Measurements from ENCODE around the gene ZBTB39.
"Not testable (repeated sequence)": the region's sequence is repeated elsewhere in the genome, so short reads cannot be mapped to it uniquely, and the experiment has no call there.

ZBTB39 gene

DNA sequence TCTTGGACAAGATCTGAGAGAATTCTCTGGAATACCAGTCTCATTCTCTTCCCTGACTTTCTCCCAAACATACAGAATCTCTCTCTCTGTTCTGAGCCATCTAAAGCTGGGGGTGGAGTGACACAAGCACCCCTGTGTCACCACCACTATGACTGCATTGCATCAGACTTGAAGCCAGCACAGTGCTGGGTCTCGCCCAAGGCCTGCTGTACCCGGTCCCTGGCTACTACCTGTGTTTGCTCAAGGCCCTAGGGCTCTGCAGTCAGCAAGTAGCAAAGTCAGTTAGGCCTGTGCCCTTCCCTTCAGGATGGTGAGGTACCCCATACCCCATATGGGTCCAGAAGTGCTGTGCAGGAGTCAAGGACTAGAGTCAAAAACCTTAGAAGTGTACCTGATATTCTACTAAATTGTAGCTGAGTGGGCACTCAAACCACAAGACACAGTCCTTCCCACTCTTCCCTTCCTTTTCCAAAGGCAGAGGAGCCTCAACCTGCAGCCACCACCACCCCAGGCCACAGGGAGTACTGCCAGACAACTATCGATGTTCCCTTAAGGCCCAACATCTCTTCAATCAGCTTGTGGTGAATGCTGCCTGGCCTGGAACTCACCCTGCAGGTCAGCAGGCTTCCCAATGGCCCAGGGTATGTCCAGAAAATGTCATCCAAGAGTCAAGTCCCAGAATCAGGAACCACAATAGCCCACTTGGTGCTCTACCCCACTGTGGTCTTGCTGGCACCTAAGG, 27.8 kb downstream of the ZBTB39 start:
- no peak for DNase-seq

DNA sequence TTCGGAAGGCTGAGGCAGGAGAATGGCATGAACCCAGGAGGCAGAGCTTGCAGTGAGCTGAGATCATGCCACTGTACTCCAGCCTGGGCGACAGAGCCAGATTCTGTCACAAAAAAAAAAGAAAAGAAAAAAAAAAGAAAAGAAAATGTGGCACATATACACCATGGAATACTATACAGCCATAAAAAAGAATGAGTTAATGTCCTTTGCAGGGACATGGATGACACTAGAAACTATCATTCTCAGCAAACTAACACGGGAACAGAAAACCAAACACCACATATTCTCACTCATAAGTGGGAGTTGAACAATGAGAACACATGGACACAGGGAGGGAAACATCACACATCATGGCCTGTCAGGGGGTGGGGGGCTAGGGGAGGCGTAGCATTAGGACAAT, 29.0 kb downstream of the ZBTB39 start:
- not testable (repeated sequence) for DNase-seq

DNA sequence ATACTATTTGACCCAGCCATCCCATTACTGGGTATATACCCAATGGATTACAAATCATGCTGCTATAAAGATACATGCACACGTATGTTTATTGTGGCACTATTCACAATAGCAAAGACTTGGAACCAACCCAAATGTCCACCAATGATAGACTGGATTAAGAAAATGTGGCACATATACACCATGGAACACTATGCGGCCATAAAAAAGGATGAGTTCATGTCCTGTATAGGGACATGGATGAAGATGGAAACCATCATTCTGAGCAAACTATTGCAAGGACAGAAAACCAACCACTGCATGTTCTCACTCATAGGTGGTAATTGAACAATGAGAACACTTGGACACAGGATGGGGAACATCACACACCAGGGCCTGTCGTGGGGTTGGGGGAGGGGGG, 32.1 kb downstream of the ZBTB39 start:
- not testable (repeated sequence) for DNase-seq

DNA sequence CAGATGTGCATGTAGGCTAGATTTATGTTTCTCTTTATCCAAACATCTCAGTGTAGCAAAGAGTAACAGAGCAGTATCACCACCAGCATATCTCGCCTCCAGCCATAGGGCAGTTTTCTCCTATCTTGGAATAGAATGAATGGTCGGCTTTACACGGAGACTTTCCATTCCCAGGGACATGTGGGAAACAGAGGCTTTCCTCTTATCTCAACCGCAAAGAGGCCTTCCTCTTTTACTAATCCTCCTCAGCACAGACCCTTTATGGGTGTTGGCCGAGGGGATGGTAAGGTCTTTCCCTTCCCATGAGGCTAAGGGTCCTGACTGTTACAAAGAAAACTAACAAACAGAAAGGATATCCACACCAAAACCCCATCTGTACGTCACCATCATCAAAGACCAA, 37.4 kb downstream of the ZBTB39 start:
- not testable (repeated sequence) for DNase-seq

DNA sequence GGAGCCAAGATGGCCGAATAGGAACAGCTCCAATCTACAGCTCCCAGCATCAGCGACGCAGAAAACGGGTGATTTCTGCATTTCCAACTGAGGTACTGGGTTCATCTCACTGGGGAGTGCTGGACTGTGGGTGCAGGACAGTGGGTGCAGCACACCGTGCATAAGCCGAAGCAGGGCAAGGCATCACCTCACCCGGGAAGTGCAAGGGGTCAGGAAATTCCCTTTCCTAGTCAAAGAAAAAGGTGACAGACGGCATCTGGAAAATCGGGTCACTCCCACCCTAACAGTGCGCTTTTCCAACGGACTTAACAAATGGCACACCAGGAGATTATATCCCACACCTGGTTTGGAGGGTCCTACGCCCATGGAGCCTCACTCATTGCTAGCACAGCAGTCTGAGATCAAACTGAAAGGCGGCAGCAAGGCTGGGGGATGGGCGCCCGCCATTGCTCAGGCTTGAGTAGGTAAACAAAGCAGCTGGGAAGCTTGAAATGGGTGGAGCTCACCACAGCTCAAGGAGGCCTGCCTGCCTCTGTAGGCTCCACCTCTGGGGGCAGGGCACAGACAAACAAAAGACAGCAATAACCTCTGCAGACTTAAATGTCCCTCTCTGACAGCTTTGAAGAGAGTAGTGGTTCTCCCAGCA, 40.2 kb downstream of the ZBTB39 start:
- not testable (repeated sequence) for DNase-seq

DNA sequence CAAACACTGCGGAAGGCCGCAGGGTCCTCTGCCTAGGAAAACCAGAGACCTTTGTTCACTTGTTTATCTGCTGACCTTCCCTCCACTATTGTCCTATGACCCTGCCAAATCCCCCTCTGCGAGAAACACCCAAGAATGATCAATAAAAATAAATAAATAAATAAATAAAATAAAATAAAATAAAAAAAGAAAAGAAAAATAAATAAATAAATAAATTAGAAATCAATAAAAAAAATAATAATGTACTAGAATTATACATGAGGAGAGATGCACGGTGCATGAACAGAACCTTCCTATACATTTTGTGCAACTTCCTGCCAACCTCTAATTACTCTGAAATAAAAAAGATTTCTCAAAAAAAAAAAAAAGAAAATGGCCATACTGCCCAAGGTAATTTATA, 41.2 kb downstream of the ZBTB39 start:
- DNase-seq: not testable (repeated sequence)

DNA sequence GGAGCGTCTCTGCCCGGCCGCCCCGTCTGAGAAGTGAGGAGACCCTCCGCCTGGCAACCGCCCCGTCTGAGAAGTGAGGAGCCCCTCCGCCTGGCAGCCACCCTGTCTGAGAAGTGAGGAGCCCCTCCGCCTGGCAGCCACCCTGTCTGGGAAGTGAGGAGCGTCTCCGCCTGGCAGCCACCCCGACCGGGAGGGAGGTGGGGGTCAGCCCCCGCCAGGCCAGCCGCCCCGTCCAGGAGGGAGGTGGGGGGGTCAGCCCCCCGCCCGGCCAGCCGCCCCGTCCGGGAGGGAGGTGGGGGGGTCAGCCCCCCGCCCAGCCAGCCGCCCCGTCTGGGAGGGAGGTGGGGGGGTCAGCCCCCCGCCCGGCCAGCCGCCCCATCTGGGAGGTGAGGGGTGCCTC, 42.8 kb downstream of the ZBTB39 start:
- DNase-seq: not testable (repeated sequence)

DNA sequence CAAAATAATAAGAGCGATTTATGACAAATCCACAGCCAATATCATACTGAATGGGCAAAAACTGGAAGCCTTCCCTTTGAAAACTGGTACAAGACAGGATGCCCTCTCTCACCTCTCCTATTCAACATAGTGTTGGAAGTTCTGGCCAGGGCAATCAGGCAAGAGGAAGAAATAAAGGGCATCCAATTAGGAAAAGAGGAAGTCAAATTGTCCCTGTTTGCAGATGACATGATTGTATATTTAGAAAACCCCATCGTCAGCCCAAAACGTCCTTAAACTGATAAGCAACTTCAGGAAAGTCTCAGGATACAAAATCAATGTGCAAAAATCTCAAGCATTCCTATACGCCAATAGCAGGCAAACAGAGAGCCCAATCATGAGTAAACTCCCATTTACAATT, 44.1 kb downstream of the ZBTB39 start:
- not testable (repeated sequence) for DNase-seq

DNA sequence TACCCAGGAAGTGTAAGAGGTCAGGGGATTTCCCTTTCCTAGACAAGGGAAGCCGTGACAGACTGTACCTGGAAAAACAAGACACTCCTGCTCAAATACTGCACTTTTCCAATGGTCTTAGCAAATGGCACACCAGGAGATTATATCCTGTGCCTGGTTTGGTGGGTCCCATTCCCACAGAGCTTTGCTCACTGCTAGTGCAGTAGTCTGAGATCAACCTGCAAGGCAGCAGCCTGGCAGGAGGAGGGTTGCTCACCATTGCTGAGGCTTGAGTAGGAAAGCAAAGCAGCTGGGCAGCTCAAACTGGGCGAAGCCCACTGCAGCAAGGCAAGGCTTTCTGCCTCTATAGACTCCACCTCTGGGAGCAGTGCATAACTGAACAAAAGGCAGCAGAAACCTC, 47.9 kb downstream of the ZBTB39 start:
- DNase-seq: no peak

DNA sequence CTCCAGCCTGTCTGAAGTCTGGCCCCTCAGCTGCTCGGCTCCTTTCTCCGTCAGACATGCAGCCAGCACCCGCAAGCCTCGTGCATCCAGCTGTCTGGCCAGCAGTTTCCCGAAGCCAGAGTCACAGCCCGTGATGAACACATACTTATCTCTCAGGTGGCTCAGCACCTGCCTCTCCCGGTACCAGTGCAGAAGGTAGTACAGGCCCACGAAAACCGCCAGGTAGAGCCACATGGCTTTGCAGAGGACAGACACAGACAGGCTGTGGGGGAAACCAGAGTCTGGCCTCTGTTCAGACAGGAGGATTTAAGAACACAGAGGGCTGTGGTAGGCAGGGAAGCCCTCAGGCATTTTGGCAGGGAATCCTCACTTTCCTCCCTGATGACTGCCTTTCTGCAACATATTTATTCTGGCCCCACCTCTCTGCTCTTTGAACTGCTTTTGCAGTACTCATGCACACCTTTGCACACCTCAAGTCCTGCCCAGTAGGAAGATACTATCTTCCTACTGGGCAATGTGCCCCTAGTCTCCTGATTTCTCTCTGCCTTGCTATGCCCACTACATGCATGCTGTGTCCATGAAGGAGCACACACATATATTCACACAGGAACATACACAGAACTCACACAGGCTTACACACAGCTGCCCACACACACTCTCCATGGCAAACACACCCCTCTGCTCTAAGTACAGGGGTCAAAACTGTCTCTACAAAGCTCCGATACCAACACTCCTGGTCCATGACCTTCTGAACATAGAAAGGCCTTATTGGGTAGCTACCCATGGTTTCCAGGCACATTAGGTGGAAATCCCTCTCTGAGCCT, 48.9 kb downstream of the ZBTB39 start, which contains the start of gene RDH16:
TSS of gene RDH16 (minus strand) at position 380 of the 824 bp plus-strand sequence. CDS start at position 234, 146 bp downstream.
- no peak for DNase-seq

DNA sequence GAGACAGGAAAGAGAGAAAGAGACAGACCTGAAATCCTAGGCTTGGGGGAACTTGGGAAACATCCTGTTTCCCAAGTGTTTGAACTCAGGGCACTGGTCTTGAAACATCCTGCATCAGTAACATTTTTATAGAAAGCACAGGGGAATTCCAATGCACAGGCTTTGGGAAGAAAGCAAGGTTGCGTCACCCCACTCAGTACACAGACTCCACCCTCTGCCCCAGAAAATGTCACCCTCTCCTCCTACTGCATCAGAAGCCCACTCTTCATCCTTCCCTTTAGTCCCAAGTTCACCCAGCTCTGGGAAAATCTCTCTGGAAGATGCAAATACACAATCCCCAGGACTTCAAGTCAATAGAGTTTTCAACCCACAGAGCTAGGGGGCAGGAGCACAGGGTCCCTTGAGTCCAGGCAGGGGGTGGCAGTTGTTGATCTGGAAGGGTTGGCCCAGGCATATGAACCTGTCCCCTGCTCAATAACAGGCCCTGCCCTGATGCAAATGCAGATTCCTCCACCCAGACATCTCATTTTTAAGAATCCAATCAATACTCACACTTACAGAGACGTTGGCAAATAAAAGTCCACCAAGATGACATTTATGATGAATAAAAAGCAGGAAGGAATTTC, 50.6 kb downstream of the ZBTB39 start:
- DNase-seq: no peak

DNA sequence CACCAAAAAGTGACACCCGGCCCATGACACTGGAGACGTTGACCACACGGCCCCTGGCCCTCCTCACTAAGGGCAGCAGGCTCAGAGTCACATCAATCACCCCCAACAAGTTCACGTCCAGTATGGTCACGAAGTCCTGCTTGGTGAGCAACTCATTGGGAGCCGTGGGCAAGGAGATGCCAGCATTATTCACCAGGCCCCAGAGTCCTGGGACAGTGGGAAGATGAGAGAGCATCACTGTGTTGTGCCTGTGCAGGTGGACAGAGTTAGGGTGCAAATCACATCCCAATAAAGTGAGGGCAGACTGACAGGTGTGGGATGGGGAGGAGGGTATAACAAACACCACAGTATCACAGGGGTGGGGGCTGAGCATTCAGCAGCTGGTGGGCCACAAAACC, 51.4 kb downstream of the ZBTB39 start:
- no peak for DNase-seq

DNA sequence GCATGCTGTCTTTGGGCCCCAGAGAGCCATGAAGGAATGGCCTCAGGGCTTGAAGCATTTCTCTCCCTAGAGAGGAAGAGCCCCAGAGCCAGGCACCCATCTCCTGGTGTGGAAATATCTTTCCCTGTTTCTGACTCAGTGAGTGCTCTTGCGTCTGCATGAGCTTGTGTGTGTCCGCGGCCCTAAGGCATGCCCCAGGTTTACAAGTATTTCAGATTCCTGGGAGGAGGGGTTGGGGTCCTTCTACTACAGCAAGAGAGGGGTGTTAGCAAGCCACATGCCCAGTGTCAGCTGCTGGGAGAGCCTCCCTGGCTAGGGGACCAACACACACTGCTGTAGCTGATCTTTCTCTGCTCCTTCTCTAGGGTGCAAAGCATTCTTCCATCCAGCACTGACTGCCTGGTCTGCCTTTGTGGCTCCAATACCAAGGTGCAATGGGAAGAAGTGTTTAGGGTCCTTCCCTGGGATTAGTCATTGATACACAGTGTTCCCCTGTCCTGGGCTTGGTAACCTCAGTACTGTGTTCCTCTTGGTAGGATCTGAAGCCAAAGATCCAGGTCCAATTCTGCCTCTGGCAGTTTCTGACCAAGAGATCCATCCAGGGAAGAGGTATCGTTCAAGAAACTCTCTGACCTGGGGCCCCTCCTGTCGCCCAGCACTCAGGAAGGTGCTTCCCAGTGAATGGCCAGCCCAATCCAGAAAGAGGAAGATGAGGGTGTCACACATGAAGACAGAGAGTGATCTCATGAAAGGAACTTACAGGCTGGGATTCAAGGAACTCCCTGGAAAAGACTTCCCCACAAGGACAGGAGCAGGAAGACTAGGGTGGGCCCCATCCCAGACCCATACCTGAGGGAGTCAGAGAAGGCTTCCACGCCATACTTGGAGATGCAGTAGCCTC, 52.0 kb downstream of the ZBTB39 start:
- no peak for DNase-seq

DNA sequence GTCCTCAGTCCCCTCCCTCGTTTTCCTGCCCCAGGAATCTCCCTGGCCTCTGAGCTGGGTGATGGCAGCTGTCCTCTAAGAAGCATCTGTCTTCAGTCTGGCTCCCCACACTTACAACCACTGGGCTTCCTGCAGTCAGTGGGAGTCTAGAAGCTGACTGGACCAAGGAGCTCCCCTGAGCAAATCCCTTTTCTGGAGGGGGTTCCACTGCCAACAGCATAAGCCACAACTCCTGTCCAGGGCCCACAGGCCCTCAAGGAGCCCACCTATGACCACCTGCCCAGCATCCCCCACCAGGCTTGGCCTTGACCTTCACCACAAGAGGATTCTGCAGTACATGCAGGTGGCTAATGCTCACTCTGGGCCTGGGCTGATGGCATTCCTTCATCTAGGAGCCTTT, 53.0 kb downstream of the ZBTB39 start:
- DNase-seq: no peak

DNA sequence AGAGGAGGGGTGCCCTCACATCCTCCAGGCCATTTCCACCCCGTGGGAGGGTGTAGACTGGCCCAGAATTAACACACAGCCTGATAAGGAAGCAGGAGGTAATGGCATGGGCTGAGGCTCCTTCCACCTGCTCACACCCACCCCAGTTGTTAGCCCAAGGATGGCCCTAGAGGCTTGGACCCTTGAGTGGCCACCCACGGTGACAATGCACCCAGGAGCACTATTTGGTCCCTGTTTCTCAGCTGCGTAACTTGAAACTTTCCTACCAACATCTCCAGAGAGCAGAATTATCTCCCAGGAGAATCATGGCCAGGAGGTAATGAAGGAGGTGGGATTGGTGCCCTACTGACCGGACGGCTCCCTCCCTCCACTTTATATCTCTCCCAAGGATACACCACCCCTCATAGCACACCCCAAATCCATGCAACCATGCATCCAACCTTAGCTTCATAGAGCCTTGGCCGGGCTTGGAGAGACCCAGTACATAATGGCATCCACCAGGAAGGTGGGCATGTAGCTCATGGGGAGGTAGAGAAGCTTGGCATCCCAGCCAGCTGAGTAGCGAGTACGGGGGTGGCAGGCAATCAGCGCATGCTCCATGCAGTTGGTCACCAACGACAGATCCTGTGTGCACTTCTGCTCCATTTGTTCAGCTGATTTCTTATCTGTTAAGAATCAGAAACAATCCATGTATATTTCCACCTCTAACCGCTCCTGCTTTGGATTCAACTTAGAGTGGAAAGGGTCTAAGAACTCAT, 54.6 kb downstream of the ZBTB39 start:
- no peak for DNase-seq

DNA sequence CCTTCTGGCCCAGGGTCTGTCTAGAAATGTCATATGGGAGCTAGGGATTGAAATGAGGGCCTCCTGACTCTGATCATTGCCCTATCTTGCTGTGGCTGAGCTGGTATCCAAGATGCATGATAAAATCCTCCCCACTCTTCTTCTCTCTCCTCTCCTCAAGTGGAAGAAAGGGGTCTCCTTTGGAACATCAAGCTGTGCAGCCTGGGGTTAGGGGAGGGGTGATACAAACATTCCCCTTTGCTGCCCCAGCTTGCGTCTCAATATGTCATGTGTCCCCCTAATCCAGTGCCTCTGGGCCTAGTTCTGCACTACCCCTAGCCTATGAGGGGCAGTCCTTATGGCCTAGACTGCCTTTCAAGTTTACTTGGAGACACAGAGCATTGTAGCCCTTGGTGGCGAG, 57.5 kb downstream of the ZBTB39 start:
- DNase-seq: no peak
